ENCODE measurements around the gene PMEL. TPM values are rescaled to one million over a fixed set of nuclear protein-coding genes. Genes with fewer than 3 reads are reported as not detected.

PMEL gene
- total RNA-seq, 1 experiment from 2014 or later, result 1.2 TPM

GRCh38 chr12:55985341-55985740 is 19.5 kb upstream of the PMEL start:
- no peaks in the 10 kb centered on the region for H3K4me1 ChIP-seq (ENCODE audit: control insufficient read depth, insufficient read depth, low read length)
- TF ChIP-seq TCF7L2 (IDR thresholded peaks at IDR 0.05; ENCODE audit: low read depth, low read length) (no peak), POLR2AphosphoS5 (IDR thresholded peaks at IDR 0.05; ENCODE audit: low read depth, low read length) (no peak), CTCF (IDR thresholded peaks at IDR 0.05) (no peak), SIN3A (IDR thresholded peaks at IDR 0.05; ENCODE audit: borderline replicate concordance, insufficient read depth, low read depth, low read length) (no peak), REST (IDR thresholded peaks at IDR 0.05; ENCODE audit: insufficient read depth in 1 of 2, low read depth in 2 of 2, low read length in 1 of 2) (no peak)
- BruUV-seq (replicated peaks), result no TSS peak
- in situ Hi-C loops (cut with HindIII; ENCODE audit: low pct_unique_long_range_greater_than_20kb, low sequenced_read_pairs) (no loop called here), intact Hi-C loops (cut with micrococcal nuclease; ENCODE audit: unreplicated experiment) (no loop called here)
- H3K4me3 ChIP-seq (ENCODE audit: low read depth in 2 of 2, low read length in 2 of 2), result no peak overlapping the region
- no peak for ATAC-seq
- no peak overlapping the region for H3K27ac ChIP-seq (ENCODE audit: low read length)
- peaks cover 1% of the 10 kb centered on the region for H3K36me3 ChIP-seq (ENCODE audit: control insufficient read depth, insufficient read depth, low read length)
- no peaks in the 10 kb centered on the region for H3K9me3 ChIP-seq (ENCODE audit: control insufficient read depth, insufficient read depth, low read depth, low read length)
- ChIA-PET POLR2A (no interaction called here), CTCF (no interaction called here)
- no peak for DNase-seq (ENCODE audit: low read depth, low spot score)
- no peaks in the 10 kb centered on the region for H3K27me3 ChIP-seq (ENCODE audit: control insufficient read depth, insufficient read depth, low read length)

GRCh38 chr12:55984861-55985260 is 19.0 kb upstream of the PMEL start:
- CTCF ChIA-PET, result interaction anchor here (0.6 kb wide), 1 partner anchor 11 kb away, joined by 3 read pairs; no protein-coding TSS in a partner anchor
- Histone ChIP-seq H3K9me3 (ENCODE audit: control insufficient read depth, insufficient read depth, low read depth, low read length) (no peaks in the 10 kb centered on the region), H3K36me3 (ENCODE audit: control insufficient read depth, insufficient read depth, low read length) (no peaks in the 10 kb centered on the region; the same call in 1 of the 2 replicates), H3K27ac (ENCODE audit: low read length) (no peak overlapping the region), H3K27me3 (ENCODE audit: control insufficient read depth, insufficient read depth, low read length) (no peaks in the 10 kb centered on the region), H3K4me3 (ENCODE audit: low read depth in 2 of 2, low read length in 2 of 2) (no peak overlapping the region), H3K4me1 (ENCODE audit: control insufficient read depth, insufficient read depth, low read length) (no peaks in the 10 kb centered on the region)
- no peak for DNase-seq (ENCODE audit: low read depth, low spot score)
- in situ Hi-C loops (cut with HindIII; ENCODE audit: low pct_unique_long_range_greater_than_20kb, low sequenced_read_pairs), result no loop called here
- no peak for TF ChIP-seq SIN3A (IDR thresholded peaks at IDR 0.05; ENCODE audit: borderline replicate concordance, insufficient read depth, low read depth, low read length)
- TF ChIP-seq CTCF (IDR thresholded peaks at IDR 0.05), result no peak
- TF ChIP-seq TCF7L2 (IDR thresholded peaks at IDR 0.05; ENCODE audit: low read depth, low read length), result no peak
- TF ChIP-seq POLR2AphosphoS5 (IDR thresholded peaks at IDR 0.05; ENCODE audit: low read depth, low read length), result no peak
- TF ChIP-seq REST (IDR thresholded peaks at IDR 0.05; ENCODE audit: insufficient read depth in 1 of 2, low read depth in 2 of 2, low read length in 1 of 2), result no peak
- BruUV-seq (replicated peaks), result no TSS peak
- ATAC-seq, result no peak
- intact Hi-C loops (cut with micrococcal nuclease; ENCODE audit: unreplicated experiment), result no loop called here
- POLR2A ChIA-PET, result interaction anchor here (1.1 kb wide), 1 partner anchor 10 kb away, joined by 6 read pairs; the partner anchor contains the start of gene RAB5B
